ENCODE data around the gene WDR72.

GRCh38 chr15:53469422-53469821, 290.0 kb downstream of the WDR72 start:
- TF ChIP-seq CTCF (IDR thresholded peaks at IDR 0.05; ENCODE audit: control extremely low read depth in 1 of 3, insufficient read depth in 1 of 3, low read depth in 1 of 3, low read length in 3 of 3) (no peak), GTF2F1 (IDR thresholded peaks at IDR 0.05; ENCODE audit: borderline replicate concordance, low read depth, low read length) (no peak), POLR2A (IDR thresholded peaks at IDR 0.05; ENCODE audit: control extremely low read depth in 1 of 2, low read depth in 2 of 2, low read length in 2 of 2) (no peak), EZH2 (IDR thresholded peaks at IDR 0.05; ENCODE audit: low read depth, low read length, severe bottlenecking) (no peak), RNF2 (IDR thresholded peaks at IDR 0.05; ENCODE audit: borderline replicate concordance, low read depth, low read length, missing control alignments, poor library complexity, severe bottlenecking) (no peak), RAD21 (IDR thresholded peaks at IDR 0.05 in 1 of 2, conservative IDR thresholded peaks at IDR 0.05 in 1 of 2; ENCODE audit: low read depth in 2 of 2, low read length in 2 of 2) (no peak), USF2 (IDR thresholded peaks at IDR 0.05; ENCODE audit: low read length) (no peak), POLR2AphosphoS5 (IDR thresholded peaks at IDR 0.05; ENCODE audit: low read depth, low read length) (no peak), NRF1 (IDR thresholded peaks at IDR 0.05; ENCODE audit: low read depth, low read length) (no peak)
